Stimulated activated CD4-positive, alpha-beta T cell treated with anti-CD3 and anti-CD28 coated beads, Interleukin-4, amount 100 ng/mL, for 4 hours (primary cell): ENCODE data around the gene FILIP1L.

ENCODE experiments used
- DNase-seq, 2 experiments: peaks; one replicate each; pipeline ENCODE4 v3.0.0-alpha.2; 2020

The FILIP1L gene

DNA sequence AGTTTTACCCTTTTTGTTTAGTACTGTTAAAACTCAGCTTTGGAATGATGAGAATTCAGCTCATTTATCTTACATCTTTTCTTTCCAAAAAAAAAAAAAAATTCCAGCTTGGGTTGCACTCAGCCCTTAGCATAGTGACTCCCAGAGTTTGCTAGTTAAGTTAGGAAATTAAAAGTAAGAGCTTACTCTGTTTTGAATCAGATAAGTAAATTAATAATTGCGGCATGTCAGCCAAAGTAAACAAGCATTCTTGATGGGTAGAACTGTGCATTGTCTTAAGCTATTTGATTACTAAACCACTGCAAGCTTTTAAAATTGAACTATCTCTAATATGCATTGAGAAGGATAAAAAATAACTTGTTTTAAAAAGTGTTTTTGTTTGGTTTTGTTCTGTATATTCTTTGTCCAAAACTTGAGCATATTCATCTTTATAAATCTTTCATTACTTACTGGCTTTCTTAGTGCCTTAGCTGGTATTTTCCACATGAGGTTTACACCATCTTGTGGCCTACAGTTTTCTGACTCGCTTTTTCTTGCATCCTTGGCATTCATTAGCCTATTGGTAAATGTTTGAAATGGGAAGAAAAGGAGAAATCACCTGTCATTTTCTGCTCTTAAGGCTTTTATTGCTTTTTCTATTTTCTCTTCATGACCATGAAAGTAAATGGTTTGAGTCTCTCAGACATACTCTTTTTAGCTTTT is 107.6 kb downstream of the FILIP1L start:
- no peak for DNase-seq

DNA sequence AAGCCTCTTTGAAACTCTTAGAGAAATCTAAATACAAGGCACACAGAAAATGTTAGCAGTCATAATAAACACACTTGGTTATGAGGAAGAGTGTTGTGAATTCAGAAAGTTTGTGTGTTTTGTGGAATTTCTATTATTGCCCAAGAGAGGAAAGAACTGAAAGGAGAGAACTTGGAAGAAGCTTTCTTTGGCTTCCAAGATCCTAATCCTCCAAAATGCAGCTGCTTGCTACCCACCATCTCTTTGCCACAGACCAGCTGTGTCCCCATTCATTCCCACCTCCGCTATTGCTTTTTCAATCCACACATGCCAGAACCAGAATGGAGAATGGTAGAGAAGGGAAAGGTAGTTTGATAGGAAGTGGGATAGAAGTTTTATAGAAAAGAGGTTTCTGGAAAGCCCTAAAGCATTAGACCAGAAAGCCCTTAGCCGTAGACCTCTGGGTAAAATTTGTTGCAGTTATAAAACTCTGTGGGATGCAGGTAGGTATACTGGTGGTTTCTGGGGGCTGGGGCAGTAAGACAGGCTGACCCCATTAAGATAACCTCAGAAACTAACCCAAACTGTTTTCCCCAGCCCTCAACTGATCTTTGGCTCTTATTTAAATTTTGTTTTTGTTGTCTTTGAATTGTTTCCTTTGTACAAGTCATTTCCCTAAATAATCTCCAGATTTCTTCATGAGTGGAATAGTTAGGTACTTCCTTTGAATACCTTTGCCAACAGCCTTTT is 108.5 kb downstream of the FILIP1L start:
- DNase-seq = no peak

DNA sequence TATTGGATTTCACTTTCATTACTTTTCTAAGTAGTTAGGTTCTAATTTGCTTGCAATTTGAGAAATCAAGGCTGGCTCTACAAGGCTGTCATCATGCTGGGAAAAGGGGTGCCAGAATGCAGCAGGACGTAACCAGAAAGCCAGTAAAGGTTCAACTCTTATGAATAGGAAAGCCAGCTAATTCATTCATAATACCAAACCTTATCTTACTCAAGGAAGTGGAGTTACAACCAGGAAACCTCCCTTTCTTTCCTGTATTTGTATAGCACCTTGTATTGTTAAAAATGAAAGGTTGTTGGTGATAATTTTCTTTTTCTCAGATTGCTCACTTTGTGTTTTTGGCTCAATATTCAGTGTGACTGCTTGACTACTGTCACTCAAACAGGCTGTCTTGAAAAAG is 109.4 kb downstream of the FILIP1L start:
- DNase-seq = no peak

DNA sequence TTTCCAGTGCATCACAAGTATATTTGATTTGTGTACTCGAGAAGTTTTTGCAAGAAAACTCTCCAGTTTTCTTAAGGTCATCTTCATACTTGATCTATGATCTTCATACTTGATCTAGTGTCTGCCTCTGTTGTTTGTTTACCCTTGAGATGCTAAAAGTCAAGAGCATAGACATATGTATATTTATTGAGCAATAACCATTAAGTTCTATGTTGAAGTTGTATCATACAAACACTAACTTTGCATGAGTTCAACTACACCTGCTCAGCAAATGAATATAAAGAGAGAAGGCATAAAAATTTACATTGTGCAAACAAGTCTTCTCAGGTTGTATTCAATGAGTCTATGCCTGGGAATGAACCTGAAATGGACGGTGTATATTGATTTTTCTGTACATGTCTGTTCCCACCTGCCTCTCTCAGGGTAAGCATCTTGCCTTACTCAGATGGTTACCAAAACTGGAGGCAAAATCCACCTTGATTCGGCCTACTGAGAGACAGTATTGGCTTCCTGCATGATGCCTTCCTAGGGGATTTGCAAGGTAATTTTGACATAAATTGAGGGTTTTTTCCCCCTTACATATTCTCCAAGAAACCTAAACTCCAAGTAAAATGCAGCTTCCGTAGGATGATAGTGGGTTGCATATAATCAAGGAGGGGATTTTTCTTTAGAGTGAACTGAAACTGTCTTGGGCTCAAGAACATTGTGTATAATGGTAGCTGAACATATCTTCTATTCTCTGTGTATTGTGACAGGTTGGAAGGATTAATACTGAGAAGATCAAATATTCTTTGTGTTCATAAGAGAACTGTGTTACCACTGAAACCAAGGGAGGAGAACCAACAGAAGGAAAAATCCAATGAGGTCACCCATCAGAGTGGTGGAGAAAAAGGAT is 110.4 kb downstream of the FILIP1L start:
- no peak for DNase-seq

DNA sequence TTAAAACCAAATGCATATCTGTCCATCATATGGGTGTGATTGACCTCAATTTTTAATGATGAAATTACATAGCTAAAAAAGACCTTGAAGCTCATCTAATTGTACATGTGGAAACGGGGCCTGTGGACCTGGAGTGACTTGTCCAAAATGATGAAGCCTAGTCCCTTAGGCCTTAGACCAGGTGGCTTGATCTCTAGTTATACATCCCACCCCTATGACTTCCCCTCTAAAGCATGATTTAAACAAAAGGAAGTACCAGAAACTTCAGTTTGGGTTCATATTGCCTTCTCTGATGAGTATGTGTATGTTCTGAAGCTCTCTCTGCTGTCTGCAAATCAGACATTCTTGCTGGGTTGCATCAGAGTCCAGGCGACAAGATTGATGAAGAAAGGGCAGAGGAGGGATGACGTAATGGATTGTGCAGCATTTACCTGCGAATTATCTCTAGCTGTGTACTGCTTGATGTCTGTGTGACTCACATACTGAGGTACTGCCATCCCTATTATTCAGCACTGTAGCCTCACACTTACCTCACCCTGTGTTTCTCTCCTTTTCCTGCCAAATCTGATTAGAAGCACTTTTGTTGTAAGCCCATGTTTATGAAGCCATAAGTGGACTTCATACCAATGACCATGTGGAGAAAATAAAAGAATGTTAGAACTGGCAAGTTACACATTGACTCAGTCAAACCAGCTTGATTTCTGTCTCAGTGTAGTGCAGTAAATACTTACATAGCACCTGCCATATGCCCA is 111.5 kb downstream of the FILIP1L start:
- DNase-seq = no peak

DNA sequence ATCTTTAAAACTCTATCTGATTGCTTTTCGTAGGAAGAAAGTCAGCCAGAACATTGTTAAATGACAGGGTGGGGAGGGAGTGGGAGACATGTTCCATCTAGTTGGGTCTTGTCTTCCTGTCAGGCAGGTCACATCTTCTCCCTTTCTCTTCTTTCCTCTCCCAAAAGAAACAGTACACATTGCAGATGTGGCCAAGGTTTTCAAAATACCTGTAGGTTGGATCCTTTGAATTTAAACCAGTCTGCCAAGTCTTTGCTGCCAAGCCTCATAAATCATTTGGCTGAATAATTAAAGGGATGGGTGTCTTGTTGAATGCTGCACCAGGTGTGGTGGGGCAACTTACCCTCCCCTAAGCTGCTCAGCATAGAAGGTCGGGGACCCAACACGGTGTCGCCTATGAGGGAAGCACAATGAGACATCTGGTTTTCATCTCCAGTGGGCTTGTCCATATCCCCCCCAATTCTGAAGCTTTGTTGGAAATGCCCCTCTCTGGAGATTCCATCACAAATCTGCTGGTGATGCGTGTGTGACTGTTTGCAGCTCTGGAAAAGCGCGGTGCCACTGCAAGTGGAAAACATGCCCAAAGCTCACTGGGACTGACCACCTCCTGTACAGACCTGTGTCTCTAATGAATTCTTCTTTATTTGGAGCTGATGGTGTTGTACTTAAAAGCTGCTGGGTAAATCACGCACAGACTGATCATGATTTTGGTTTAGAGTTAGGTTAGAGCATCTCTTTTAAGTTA is 112.6 kb downstream of the FILIP1L start:
- DNase-seq = no peak

DNA sequence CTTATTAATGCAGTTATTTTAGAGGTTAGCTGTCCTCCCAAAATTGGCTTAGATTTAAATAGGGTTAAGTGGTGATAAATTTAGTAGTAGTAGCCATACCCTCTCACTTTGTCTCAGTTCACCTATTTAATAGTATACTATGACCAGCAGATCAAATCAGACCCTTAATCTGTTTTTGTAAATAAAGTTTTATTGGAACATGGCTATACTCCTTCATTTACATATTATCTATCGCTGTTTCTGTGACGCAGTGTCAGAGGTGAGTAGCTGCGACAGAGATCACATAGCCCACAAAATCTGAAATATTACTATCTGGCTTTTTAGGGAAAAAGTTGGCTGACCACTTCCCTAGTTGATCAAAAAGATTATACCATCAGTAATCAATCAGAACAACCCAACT is 113.2 kb downstream of the FILIP1L start:
- DNase-seq = no peak

DNA sequence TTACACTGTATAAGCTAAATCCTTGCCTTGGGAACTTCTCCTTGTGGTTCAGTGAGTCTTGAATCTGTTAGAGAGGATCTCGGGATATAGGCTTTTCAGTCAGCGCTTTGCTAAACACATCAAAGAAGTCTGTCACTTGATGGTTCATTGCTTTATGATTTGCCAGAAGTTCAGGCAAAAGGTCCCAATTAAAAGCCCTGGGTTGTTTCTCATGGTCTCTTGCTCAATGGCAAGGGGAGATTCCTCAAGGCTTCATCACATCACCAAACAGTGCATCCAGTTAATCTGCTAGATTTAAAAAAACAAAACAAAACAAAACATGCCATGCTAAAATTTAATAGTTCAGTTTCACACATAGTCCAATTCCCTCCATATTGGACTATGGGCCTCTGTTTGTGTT is 114.8 kb downstream of the FILIP1L start:
- DNase-seq = no peak

DNA sequence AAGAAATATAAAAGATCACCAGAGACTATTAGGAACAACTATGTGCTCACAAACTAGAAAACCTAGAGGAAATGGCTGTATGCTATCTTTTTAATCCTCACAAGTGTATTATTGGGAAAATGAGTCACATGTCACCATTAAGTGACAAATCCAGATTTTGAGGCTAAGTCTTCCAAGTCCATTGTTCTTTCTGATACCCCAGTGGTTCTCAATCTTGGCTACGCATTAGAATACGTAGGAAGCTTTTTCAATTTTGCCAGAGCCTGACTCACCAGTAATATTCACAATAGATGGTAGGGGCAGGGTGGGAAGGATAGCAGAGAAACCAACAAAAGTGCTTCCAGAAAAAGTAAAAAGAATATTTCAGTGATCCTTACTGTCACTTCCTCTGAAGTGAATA is 117.0 kb downstream of the FILIP1L start:
- no peak for DNase-seq

DNA sequence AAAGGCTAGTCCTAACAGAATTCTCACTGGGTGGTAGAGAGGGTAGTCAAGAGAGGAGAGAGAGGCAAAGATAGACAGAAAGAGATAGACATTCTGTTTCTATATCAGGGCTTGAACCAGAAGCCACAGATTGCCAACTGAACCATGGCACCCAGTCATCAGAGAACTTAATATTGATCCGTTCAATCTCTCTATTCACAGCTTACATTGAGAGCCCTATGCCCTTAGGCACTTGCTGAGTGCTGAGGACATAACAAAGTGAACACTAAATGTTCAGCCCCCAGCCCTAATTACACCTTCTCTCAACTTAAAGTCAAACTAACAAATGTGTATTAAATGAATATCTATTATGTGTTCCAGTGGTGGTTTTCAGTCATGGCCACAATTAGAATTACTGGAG is 124.1 kb downstream of the FILIP1L start:
- no peak for DNase-seq

DNA sequence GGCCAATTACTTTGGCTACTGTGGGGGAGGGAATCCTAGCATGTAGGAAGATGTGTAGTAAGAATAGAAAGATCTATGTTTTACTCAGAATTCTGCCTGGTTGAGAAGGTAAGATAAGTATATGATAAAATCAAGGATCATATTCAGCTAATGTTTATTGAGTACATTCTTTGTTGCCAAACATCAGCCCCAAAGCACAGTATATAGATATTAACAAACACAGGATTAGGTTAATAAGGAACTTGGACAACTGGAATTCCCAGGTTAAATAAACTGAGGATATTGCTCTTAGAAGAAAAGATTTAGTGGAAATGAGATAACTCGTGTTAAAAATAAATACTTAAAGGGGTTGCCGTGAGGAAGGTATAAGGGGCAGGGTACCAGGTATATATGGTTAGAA is 129.6 kb downstream of the FILIP1L start:
- DNase-seq = no peak

DNA sequence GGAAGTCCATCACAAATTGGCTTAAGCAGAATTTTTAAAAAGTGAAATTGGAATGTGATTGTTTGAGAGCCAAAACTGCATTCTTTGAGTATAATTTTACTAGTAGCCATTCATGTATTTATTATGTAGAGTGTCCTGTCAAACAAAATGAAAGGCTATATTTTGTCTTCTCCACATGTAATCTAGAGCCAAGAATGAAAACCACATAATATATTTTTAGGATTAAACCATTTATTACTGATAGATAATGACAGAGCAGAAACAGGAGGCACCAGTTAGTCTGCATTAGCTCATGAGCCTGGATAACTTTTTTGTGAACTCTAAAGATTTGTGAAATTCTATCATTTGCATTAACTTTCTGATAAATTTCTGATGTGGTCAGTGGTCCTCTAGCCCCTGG is 130.2 kb downstream of the FILIP1L start:
- DNase-seq = no peak

DNA sequence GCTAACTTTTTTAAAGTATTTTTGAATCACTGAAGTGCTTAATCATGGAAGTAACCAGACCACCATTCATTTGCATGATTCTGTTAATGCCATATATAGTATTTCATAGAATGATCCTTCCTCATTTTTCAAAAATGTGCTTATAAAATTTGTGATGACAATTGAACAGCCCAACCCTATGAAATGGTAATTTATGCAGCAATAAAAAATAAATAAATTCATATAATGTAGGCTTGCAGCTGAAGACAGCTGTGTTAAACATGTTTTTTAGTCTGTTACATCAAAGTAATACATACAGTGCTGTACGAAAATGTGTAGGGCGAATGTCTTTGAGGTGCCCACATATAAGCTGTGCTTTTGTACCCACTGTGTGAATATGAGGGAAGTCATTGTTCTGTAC is 131.7 kb downstream of the FILIP1L start:
- DNase-seq = no peak

DNA sequence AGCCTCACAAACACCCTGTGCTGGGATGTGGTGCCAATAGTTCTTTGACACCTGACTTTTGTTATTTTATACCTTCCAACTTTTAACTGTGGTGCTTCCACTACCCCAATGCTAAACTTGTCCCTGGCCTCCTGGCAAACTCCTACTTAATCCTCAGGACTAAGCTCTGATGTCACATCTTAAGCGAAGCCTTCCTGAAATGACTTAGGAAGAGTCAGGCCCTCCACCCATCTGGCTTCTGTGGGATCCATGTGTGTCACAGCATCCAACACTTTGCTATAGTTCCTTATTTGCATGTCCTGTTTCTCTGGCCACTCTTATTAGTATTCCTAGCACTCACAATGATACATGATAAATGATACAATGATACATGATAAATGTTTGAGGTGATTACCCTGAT is 133.2 kb downstream of the FILIP1L start:
- DNase-seq = no peak

DNA sequence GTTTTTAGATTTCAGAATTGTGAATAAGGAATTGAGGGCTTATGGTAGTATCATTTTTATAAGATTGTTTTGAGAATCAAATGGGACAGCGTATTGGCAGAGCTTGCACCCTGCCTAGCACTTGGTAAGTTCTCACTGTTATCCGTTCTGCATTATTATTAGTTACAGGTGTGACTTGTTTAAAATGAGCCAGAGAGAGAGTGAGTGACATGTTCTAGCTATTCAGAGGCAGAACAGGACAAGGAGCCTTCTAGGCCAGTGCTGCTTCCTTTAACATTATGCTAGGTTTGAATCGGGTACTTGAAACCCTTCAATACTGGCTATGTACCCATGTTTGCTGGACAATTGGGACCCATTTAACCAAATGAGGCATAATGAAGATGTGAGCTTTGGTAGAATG is 133.7 kb downstream of the FILIP1L start:
- DNase-seq = no peak

DNA sequence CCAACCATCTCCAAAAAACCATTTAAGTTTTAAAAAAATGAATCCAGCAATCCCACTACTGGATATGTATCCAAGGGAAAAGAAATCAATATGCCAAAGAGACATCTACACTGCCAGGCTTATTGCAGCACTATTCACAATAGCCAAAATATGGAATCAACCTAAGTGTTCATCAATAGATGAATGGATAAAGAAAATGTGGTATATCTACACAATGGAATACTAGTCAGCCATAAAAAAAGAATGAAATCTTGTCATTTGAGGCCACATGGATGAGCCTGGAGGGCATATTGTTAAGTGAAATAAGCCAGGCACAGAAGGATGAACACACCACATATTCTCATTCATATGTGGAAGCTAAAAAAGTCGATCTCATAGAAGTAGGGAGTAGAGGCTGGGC is 136.1 kb downstream of the FILIP1L start:
- DNase-seq = no peak

DNA sequence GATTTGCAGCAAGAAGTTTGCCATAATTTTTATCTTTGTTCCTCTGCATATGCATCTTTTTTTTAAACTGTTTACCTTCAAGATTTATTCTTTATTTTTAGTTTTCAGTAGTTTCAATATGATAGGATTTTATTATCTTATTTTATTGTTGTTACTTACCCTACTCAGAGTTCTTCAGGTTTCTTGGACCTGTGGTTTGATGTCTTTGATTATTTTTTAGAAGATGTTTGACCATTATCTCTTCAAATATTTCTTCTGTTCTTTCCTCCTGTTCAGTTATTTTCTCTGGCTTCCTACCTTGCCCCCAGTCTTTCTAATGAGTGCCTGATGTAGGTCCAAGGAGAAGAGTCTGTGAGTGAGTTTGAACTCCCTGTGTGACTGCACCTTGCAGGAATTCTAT is 137.7 kb downstream of the FILIP1L start:
- no peak for DNase-seq

DNA sequence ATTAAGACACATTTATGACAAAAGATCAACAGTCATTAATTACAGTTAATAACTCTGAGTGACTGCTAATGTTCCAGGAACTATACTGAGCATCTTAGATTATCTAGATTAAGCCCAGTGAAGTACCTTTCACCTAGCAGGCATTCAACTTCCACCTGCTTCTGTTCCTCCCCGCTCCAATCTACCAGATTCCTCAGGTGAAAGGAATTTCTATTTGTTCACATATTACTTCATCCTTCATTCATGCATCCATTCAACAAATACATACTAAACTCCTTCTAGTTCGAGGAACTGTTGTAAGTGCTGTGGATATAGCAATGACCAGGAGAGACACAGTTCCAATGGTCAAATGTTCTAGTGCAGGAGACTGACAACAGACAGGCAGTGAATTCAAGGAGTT is 139.3 kb downstream of the FILIP1L start:
- DNase-seq = no peak

DNA sequence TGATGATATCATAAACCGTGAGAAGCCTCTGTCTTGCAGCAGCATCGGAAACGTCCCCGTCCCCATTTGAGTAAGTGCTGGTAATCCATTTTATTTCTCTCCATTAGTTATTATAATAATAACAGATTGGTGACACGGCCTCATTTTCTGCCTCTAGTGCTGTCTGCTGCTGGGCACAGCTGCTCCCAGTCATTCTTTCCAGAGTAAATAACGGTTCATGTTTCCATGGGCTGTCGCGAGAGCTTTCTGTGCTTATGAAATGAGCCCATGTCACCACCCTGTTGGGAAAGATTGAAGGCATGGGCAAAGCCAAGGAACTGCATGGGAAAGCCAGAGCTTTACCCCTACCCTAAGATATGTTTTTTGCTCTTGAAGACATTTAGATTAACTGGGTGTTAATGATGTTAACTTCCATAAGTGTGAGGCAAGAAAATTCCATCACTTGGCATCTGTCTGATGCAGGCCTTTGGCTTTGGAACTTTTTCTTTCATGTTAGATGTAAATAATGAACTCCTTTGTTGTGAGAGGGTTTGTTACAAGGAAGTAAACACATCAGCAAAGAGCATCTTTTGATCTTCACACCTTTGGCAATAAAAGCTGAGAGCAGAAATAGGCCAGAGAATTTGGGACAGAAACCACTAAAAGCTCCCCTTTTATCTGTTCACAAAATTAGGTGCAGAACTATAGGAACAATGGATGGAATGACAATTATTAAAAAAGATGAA is 141.8 kb downstream of the FILIP1L start:
- DNase-seq = no peak

DNA sequence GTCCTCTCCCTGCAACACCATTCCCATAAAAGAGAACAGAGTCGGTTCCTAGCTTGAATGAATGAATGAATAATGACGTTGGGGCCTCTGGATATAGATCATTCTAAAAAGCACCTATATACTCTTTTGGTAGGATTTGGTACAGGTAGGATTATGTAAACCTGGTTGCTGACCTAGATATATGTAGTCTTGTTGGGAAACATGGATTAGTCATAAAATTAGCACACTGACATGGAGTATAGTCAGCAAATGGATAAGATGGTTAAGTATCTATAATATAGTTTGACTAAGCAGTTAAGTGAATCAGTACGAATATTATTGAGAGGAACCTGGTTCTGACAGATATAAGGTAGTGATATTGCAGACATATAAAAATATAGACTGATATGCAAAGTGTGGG is 142.5 kb downstream of the FILIP1L start:
- no peak for DNase-seq

DNA sequence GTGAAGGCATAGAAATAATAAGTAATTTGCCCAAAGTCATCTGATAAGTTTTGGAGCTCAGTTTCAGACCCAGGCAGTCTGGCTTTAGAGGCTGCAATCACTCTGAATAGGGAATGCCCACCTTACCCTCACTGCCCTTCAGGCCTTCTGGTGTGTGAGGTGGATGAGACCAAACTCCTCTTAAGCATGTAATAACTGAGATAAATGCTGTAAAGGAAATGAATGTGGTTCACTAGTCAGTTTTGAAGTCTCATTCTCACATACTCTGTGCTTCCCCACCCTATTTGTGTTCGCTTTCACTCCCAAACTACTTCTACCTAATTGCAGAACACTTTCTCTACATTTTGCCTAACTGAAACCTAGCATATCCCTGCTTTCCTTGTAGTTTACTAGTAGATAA is 144.1 kb downstream of the FILIP1L start:
- DNase-seq = no peak

DNA sequence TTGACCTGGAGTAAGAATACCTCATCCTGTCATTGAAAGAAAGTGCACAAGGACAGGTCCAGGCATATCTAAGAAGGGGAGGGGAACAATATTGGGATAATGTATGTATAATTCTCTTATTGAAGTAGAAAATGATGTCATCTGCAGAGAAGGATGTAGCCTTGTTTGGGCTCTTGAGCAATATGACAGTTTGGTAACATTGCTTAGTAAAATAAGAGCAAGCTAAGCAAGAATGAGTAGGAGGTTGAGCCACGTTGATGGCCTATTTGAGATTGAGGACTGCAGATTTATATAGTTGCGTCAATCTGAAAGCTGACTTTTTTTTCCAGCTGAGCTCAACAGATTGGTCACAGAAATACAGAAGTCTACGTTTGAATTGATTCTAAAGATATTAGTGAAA is 145.2 kb downstream of the FILIP1L start:
- DNase-seq = no peak
